ENCODE measurements around the gene UBASH3B. TPM values are rescaled to one million over a fixed set of nuclear protein-coding genes. Genes with fewer than 3 reads are reported as not detected.

Gene UBASH3B
- total RNA-seq, 2 experiments from 2014 or later, result 54.7 to 73.0 TPM

DNA sequence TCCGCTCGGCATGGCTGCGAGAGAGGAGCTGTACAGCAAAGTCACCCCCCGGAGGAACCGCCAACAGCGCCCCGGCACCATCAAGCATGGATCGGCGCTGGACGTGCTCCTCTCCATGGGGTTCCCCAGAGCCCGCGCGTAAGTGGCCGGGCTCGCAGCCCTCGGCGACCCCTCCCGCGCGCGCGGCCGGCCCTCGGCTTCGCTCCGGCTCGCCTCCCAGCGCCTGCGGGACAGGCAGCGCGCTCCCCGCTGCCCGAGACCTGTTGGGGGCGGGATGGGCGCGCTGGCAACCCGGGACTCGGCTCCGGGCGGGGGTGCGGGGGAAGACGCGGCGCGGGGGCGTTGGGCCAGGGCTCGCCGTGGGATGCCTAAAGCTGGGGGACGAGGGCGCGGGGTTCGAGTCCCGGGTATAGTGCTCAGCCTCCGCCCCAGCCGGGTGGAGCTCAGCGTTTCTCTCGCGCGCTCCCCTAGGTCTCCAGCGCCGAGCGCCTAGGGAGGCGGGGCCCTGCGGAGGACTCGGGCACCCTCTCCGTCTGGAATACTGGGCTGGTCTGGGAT, 630 bp downstream of the UBASH3B start:
- BruUV-seq (replicated peaks), result no TSS peak
- peak; percentile 61 for DNase-seq (ENCODE audit: low spot score)
- H3K79me2 ChIP-seq (ENCODE audit: insufficient read depth, low read depth, low read length), result peaks cover 47% of the 10 kb centered on the region
- peaks cover 10% of the 10 kb centered on the region for H3K36me3 ChIP-seq (ENCODE audit: insufficient read depth, low read length)
- peaks cover 52% of the 10 kb centered on the region for H3K4me1 ChIP-seq (ENCODE audit: insufficient read depth, low read length, poor library complexity, severe bottlenecking)
- ChIA-PET POLR2A (interaction anchor here (0.6 to 5.6 kb wide), 16 partner anchors 8 to 102 kb away, joined by 4 to 64 read pairs (median 7); no protein-coding TSS in a partner anchor), CTCF (ENCODE audit: unreplicated experiment) (interaction anchor here (0.8 to 3.9 kb wide), 10 partner anchors 8 to 100 kb away, joined by 3 to 30 read pairs (median 4); no protein-coding TSS in a partner anchor)
- no peaks in the 10 kb centered on the region for H4K20me1 ChIP-seq (ENCODE audit: insufficient read depth, low read length)
- no peaks in the 10 kb centered on the region for H3K9me2 ChIP-seq (ENCODE audit: insufficient read depth, low read length)
- peak overlapping the region; percentile 20; the same call in 1 of the 2 replicates for H2AFZ ChIP-seq (ENCODE audit: low read length)
- peak overlapping the region; percentile 77 for H3K4me3 ChIP-seq (ENCODE audit: low read depth, low read length, poor library complexity, severe bottlenecking)
- H3K9me3 ChIP-seq (ENCODE audit: low read length), result no peaks in the 10 kb centered on the region
- TF ChIP-seq EZH2phosphoT487 (IDR thresholded peaks at IDR 0.05; ENCODE audit: borderline replicate concordance, low read depth, low read length), result no peak
- TF ChIP-seq, protein P1, sequence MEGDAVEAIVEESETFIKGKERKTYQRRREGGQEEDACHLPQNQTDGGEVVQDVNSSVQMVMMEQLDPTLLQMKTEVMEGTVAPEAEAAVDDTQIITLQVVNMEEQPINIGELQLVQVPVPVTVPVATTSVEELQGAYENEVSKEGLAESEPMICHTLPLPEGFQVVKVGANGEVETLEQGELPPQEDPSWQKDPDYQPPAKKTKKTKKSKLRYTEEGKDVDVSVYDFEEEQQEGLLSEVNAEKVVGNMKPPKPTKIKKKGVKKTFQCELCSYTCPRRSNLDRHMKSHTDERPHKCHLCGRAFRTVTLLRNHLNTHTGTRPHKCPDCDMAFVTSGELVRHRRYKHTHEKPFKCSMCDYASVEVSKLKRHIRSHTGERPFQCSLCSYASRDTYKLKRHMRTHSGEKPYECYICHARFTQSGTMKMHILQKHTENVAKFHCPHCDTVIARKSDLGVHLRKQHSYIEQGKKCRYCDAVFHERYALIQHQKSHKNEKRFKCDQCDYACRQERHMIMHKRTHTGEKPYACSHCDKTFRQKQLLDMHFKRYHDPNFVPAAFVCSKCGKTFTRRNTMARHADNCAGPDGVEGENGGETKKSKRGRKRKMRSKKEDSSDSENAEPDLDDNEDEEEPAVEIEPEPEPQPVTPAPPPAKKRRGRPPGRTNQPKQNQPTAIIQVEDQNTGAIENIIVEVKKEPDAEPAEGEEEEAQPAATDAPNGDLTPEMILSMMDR (conservative IDR thresholded peaks at IDR 0.05; ENCODE audit: low read length), result no peak; the same call in 1 of the 2 replicates
- peak overlapping the region; percentile 43 for H3K27ac ChIP-seq (ENCODE audit: low read depth, low read length, poor library complexity, severe bottlenecking)
- intact Hi-C loops (cut with micrococcal nuclease; ENCODE audit: unreplicated experiment), result loop anchor here (1.0 to 5.0 kb wide), 2 partner anchors 40 to 406 kb away; partner anchors contain the start of gene HSPA8
- H3K4me2 ChIP-seq (ENCODE audit: low read length), result peak overlapping the region; percentile 71

DNA sequence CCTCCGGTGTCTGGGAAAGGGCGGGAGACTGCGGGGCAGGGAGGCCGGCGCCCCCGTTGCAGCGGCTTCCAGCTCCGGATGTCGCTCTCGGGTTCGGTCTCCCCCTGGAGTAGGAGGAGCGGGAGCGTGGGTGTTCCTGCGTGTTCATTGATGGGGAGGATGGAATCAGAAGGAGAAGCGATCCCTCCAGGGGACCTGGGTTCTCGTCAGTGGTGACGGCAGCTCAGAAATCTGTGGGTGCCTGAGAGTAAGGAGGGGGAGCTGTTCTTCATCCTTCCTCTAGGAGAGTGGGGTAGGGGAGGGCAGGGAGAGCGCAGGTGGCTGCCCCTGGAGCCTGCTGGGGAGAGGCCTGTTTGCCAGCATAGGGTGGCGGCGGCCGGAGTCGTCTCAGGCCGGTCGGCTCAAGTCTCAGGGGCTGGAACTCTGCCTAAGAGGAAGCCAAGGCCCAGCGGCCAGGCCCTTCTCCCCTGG, 1.1 kb downstream of the UBASH3B start:
- TF ChIP-seq, protein P1 (conservative IDR thresholded peaks at IDR 0.05; ENCODE audit: low read length), result peak; percentile 44
- TF ChIP-seq EZH2phosphoT487 (IDR thresholded peaks at IDR 0.05; ENCODE audit: borderline replicate concordance, low read depth, low read length), result no peak
- Histone ChIP-seq H3K4me1 (ENCODE audit: insufficient read depth, low read length, poor library complexity, severe bottlenecking) (peaks cover 57% of the 10 kb centered on the region), H3K4me3 (ENCODE audit: low read depth, low read length, poor library complexity, severe bottlenecking) (peak overlapping the region; percentile 77), H3K79me2 (ENCODE audit: insufficient read depth, low read depth, low read length) (peaks cover 53% of the 10 kb centered on the region), H3K9me2 (ENCODE audit: insufficient read depth, low read length) (no peaks in the 10 kb centered on the region), H4K20me1 (ENCODE audit: insufficient read depth, low read length) (no peaks in the 10 kb centered on the region), H2AFZ (ENCODE audit: low read length) (peak overlapping the region; percentile 11; the same call in 1 of the 2 replicates), H3K4me2 (ENCODE audit: low read length) (peak overlapping the region; percentile 71), H3K27ac (ENCODE audit: low read depth, low read length, poor library complexity, severe bottlenecking) (peak overlapping the region; percentile 43), H3K36me3 (ENCODE audit: insufficient read depth, low read length) (peaks cover 14% of the 10 kb centered on the region), H3K9me3 (ENCODE audit: low read length) (no peaks in the 10 kb centered on the region)
- ChIA-PET CTCF (ENCODE audit: unreplicated experiment) (interaction anchor here (0.9 to 3.9 kb wide), 9 partner anchors 10 to 99 kb away, joined by 3 to 30 read pairs (median 5); no protein-coding TSS in a partner anchor), POLR2A (interaction anchor here (1.1 to 5.6 kb wide), 14 partner anchors 9 to 102 kb away, joined by 4 to 64 read pairs (median 10); no protein-coding TSS in a partner anchor)
- BruUV-seq (replicated peaks), result no TSS peak
- intact Hi-C loops (cut with micrococcal nuclease; ENCODE audit: unreplicated experiment), result loop anchor here (1.0 to 5.0 kb wide), 2 partner anchors 40 to 406 kb away; partner anchors contain the start of gene HSPA8
- DNase-seq (ENCODE audit: low spot score), result peak; percentile 68

All from OCI-LY7 (cell line).